ENCODE data around the gene RNPEP.
"Not testable (repeated sequence)": the region's sequence is repeated elsewhere in the genome, so short reads cannot be mapped to it uniquely, and the experiment has no call there.

The RNPEP gene

GRCh38 chr1:202036595-202037387 lies 54.3 kb downstream of the RNPEP start:
- no peak for DNase-seq (ENCODE audit: low spot score)

GRCh38 chr1:202037706-202038296 lies 55.4 kb downstream of the RNPEP start:
- DNase-seq (ENCODE audit: low spot score) = no peak

GRCh38 chr1:202038688-202039346 lies 56.4 kb downstream of the RNPEP start:
- DNase-seq (ENCODE audit: low spot score) = no peak

- DNase-seq (ENCODE audit: low spot score) = no peak
Measured at GRCh38 chr1:202045705-202046104, 63.3 kb downstream of the RNPEP start.

- no peak for DNase-seq (ENCODE audit: low spot score)
Measured at GRCh38 chr1:202046227-202046626, 63.8 kb downstream of the RNPEP start.

- no peak for DNase-seq (ENCODE audit: low spot score)
Measured at GRCh38 chr1:202046748-202047708, 64.6 kb downstream of the RNPEP start.

- DNase-seq (ENCODE audit: low spot score) = no peak
Measured at GRCh38 chr1:202047977-202048376, 65.5 kb downstream of the RNPEP start.

- DNase-seq (ENCODE audit: low spot score) = no peak
Measured at GRCh38 chr1:202049129-202049528, 66.7 kb downstream of the RNPEP start.

GRCh38 chr1:202054094-202054493 lies 71.6 kb downstream of the RNPEP start:
- DNase-seq (ENCODE audit: low spot score) = no peak

- not testable (repeated sequence) for DNase-seq (ENCODE audit: low spot score)
Measured at GRCh38 chr1:202054673-202055072, 72.2 kb downstream of the RNPEP start.
